Smooth muscle cell (in vitro differentiated cells): ENCODE data around the gene GCM1. TPM values are rescaled to one million over a fixed set of nuclear protein-coding genes. Genes with fewer than 3 reads are reported as not detected.

ENCODE experiments used
- DNase-seq: peaks from one replicate; lab custom pipeline; 2025; ENCODE audit not compliant: unreplicated experiment; lab: John Stamatoyannopoulos, UW
- H2AFZ ChIP-seq: fragments of 200-600 bp; sonication (generic); 2 replicates; pipeline ENCODE4 v1.6.0; 2016; ENCODE audit warnings: antibody characterized with exemption, low read depth, mild to moderate bottlenecking
- H3F3A ChIP-seq: fragments of 200-600 bp; sonication (generic); 2 replicates; pipeline ENCODE4 v1.6.0; 2017; ENCODE audit warnings: antibody characterized with exemption, low read depth
- H3K27ac ChIP-seq: fragments of 200-600 bp; sonication (generic); 2 replicates; pipeline ENCODE4 v1.5.1; 2016; ENCODE audit warnings: low read depth, mild to moderate bottlenecking
- H3K27me3 ChIP-seq: fragments of 200-600 bp; sonication (generic); 2 replicates; pipeline ENCODE4 v1.6.1; 2016; ENCODE audit warnings: low read depth, mild to moderate bottlenecking
- H3K36me3 ChIP-seq: fragments of 200-600 bp; sonication (generic); 2 replicates; pipeline ENCODE4 v1.5.1; 2016; ENCODE audit warnings: low read depth
- H3K4me1 ChIP-seq: fragments of 200-600 bp; sonication (generic); 2 replicates; pipeline ENCODE4 v1.5.1; 2016; ENCODE audit warnings: low read depth
- H3K4me2 ChIP-seq: fragments of 200-600 bp; sonication (generic); 2 replicates; pipeline ENCODE4 v1.6.0; 2016; ENCODE audit warnings: mild to moderate bottlenecking
- H3K4me3 ChIP-seq: fragments of 200-600 bp; sonication (generic); 2 replicates; pipeline ENCODE4 v1.5.1; 2016; ENCODE audit warnings: mild to moderate bottlenecking
- H3K79me2 ChIP-seq: fragments of 200-600 bp; sonication (generic); 2 replicates; pipeline ENCODE4 v1.6.0; 2016; ENCODE audit warnings: low read depth, mild to moderate bottlenecking
- H3K9ac ChIP-seq: fragments of 200-600 bp; sonication (generic); 2 replicates; pipeline ENCODE4 v1.6.0; 2016; ENCODE audit warnings: low read depth
- H3K9me3 ChIP-seq: fragments of 200-600 bp; sonication (generic); replicated peaks from 2 replicates; pipeline ENCODE4 v1.5.1; 2016; ENCODE audit warnings: low read depth
- H4K20me1 ChIP-seq: fragments of 200-600 bp; sonication (generic); 2 replicates; pipeline ENCODE4 v1.6.0; 2016; ENCODE audit warnings: low read depth
- WGBS: methylation state at CpG from one replicate; pipeline ENCODE4 v1.1.7; 2016; ENCODE audit warnings: low lambda C conversion rate; 5-methylcytosine and 5-hydroxymethylcytosine counted together
- polyA plus RNA-seq: library from polyadenylated mRNA; unstranded; fragments of >200 nt; fragmentation: Nextera tagmentation; extraction: Ambion mirVana; gene quantifications from 2 replicates; pipeline ENCODE4 v1.2.1, GENCODE V29; 2016
- total RNA-seq: library from RNA; depleted of rRNA; stranded (reverse); fragments of >200 nt; gene quantifications from 2 replicates; pipeline ENCODE4 v1.2.3, GENCODE V29; 2014
- TF ChIP-seq, protein P1 (sequence below): fragments of 200-600 bp; sonication (generic); IDR thresholded peaks from 2 replicates; pipeline ENCODE4 v1.5.1; 2017; ENCODE audit warnings: borderline replicate concordance, mild to moderate bottlenecking, antibody characterized with exemption; ENCODE audit not compliant: insufficient read depth, poor library complexity, severe bottlenecking

Gene GCM1
- total and polyA plus RNA-seq, 2 experiments from 2014 or later, result not detected

DNA sequence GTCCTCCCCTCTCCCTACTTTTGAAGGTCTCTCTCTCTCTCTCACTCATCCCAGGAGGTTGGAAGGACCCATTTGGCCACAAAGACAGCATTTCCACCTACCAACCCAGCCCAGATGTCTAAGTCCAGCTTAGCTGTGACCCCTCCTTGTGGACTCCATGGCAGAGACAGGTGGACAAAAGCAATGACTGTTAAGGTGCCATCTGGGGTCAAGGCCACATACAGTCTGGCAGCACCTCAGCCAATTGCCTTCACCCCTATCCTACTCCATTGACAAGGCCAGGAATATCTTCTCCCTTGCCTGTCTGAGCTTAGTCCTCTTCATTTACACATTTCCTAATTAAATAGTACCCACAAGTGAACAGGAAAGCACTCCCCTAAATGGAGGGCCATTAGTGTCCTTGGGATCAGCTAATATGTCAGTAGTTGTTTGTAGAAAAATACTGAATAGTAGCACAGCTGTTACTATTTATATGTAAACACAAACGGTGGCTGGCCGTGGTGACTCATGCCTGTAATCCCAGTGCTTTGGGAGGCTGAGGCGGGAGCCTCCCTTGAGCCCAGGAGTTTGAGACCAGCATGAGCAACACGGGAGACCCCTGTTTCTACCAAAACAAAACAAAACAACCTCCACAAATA, 28.8 kb downstream of the GCM1 start:
- Histone ChIP-seq H3K27ac (peak overlapping the region; percentile 97), H3K4me3 (no peak overlapping the region), H4K20me1 (no peaks in the 10 kb centered on the region), H3K9ac (peak overlapping the region; percentile 90), H3F3A (no peaks in the 10 kb centered on the region), H3K4me2 (peak overlapping the region; percentile 67), H3K27me3 (no peaks in the 10 kb centered on the region), H3K36me3 (no peaks in the 10 kb centered on the region), H3K4me1 (peaks cover 15% of the 10 kb centered on the region), H3K9me3 (no peaks in the 10 kb centered on the region), H3K79me2 (no peaks in the 10 kb centered on the region), H2AFZ (no peak overlapping the region)
- WGBS, result 1% methylated on average over 4 of the region's 4 CpGs
- TF ChIP-seq, protein P1, sequence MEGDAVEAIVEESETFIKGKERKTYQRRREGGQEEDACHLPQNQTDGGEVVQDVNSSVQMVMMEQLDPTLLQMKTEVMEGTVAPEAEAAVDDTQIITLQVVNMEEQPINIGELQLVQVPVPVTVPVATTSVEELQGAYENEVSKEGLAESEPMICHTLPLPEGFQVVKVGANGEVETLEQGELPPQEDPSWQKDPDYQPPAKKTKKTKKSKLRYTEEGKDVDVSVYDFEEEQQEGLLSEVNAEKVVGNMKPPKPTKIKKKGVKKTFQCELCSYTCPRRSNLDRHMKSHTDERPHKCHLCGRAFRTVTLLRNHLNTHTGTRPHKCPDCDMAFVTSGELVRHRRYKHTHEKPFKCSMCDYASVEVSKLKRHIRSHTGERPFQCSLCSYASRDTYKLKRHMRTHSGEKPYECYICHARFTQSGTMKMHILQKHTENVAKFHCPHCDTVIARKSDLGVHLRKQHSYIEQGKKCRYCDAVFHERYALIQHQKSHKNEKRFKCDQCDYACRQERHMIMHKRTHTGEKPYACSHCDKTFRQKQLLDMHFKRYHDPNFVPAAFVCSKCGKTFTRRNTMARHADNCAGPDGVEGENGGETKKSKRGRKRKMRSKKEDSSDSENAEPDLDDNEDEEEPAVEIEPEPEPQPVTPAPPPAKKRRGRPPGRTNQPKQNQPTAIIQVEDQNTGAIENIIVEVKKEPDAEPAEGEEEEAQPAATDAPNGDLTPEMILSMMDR, result no peak
- peak; percentile 17 for DNase-seq

DNA sequence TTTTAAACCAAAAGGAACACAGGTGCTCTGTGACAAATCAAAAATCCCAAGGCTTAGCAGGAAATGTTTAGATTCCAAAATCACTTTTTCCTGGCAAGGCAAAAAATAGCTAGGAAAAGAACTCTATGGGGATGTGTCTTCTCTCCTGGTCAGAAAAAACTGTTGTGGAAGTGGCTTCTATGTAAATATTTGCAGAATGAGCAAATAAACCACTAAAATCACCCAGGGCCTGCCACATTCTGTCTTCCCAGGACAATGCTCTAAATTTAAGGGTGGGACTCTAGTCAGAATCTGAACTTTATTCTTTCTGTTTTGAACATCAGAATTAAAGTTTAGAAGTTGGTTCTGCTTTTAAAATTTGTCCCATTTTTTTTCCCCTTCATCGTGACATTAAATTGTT, 29.3 kb downstream of the GCM1 start:
- peak overlapping the region; percentile 67 for H3K4me2 ChIP-seq
- H2AFZ ChIP-seq, result no peak overlapping the region
- no peaks in the 10 kb centered on the region for H3K36me3 ChIP-seq
- H4K20me1 ChIP-seq, result no peaks in the 10 kb centered on the region
- WGBS, result 85% methylated on average over 1 of the region's 1 CpG
- DNase-seq, result no peak
- no peak overlapping the region for H3K4me3 ChIP-seq
- no peaks in the 10 kb centered on the region for H3F3A ChIP-seq
- H3K27me3 ChIP-seq, result no peaks in the 10 kb centered on the region
- H3K27ac ChIP-seq, result peak overlapping the region; percentile 97
- H3K4me1 ChIP-seq, result peaks cover 15% of the 10 kb centered on the region
- TF ChIP-seq, protein P1, result no peak
- H3K79me2 ChIP-seq, result no peaks in the 10 kb centered on the region
- H3K9ac ChIP-seq, result peak overlapping the region; percentile 90
- H3K9me3 ChIP-seq, result no peaks in the 10 kb centered on the region

DNA sequence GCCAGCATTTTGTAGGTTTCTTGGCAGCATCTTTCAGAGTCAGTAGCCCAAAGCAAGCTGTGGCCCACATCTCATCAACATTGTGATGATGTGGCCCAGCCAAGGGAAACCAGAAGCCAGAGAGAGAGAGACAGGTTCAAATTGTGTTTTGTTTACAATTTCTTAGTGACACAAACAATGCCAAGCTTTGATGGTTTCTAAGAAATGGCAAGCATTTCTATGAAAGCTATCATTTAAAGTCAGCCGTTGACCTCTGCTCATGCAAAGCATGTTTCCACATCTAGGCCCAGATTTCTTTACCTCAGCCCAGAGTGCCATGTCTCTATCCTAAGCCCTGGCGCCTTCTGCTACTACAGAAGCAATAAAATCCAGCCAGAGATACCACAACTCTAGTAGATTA, 32.9 kb downstream of the GCM1 start:
- no peak overlapping the region for H3K4me2 ChIP-seq
- H4K20me1 ChIP-seq, result no peaks in the 10 kb centered on the region
- H3K4me1 ChIP-seq, result peaks cover 15% of the 10 kb centered on the region
- no peak overlapping the region for H3K4me3 ChIP-seq
- no peaks in the 10 kb centered on the region for H3F3A ChIP-seq
- no peaks in the 10 kb centered on the region for H3K9me3 ChIP-seq
- no peak overlapping the region for H3K27ac ChIP-seq
- DNase-seq, result no peak
- TF ChIP-seq, protein P1, result no peak
- WGBS, result 48% methylated on average over 2 of the region's 2 CpGs
- H3K79me2 ChIP-seq, result no peaks in the 10 kb centered on the region
- H3K9ac ChIP-seq, result no peak overlapping the region
- H3K27me3 ChIP-seq, result no peaks in the 10 kb centered on the region
- H2AFZ ChIP-seq, result no peak overlapping the region
- no peaks in the 10 kb centered on the region for H3K36me3 ChIP-seq

DNA sequence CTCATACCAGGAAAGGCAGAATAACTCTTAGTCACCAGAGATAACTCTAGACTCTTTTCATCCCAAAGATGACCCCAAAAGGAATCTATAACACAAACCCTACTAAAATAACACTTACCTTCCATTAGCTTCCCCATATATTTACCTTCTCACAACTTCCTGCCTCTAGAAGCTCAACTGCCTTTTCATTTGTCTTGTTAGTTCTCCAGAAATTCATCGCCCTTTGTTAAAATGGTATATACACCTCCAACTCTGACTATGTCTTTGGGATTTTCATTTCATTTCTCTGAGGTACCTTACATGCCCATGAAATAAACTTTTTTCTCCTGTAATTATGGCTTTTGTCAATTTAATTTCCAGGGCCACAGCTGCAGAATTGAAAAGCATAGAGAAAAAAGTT, 33.5 kb downstream of the GCM1 start:
- no peak overlapping the region for H3K4me2 ChIP-seq
- H3K9me3 ChIP-seq, result no peaks in the 10 kb centered on the region
- H3K36me3 ChIP-seq, result no peaks in the 10 kb centered on the region
- 97% methylated on average over 1 of the region's 1 CpG for WGBS
- H3K4me3 ChIP-seq, result no peak overlapping the region
- H3K27me3 ChIP-seq, result no peaks in the 10 kb centered on the region
- no peaks in the 10 kb centered on the region for H3F3A ChIP-seq
- DNase-seq, result no peak
- no peaks in the 10 kb centered on the region for H4K20me1 ChIP-seq
- no peak overlapping the region for H3K9ac ChIP-seq
- H3K27ac ChIP-seq, result no peak overlapping the region
- no peak overlapping the region for H2AFZ ChIP-seq
- H3K79me2 ChIP-seq, result no peaks in the 10 kb centered on the region
- TF ChIP-seq, protein P1, result no peak
- peaks cover 11% of the 10 kb centered on the region for H3K4me1 ChIP-seq
